H1 (cell line): ENCODE measurements around the gene SOX10. TPM values are rescaled to one million over a fixed set of nuclear protein-coding genes. Genes with fewer than 3 reads are reported as not detected.
A peak's percentile ranks its signal among the peaks of the same experiment; 100 is the strongest.

Experiments used
- CTCF ChIA-PET: fragments of 300-600 bp; sonication (Branson Sonifier 250); formaldehyde crosslinking; loops from one replicate; lab custom pipeline; 2021; ENCODE audit not compliant: partially characterized antibody; lab: Charles Lee
- POLR2A ChIA-PET: fragments of 300-600 bp; sonication (Branson Sonifier 250); formaldehyde crosslinking; loops from one replicate; lab custom pipeline; 2021; ENCODE audit warnings: inconsistent platforms; ENCODE audit not compliant: partially characterized antibody; lab: Charles Lee
- DNase-seq, 2 experiments: peaks; one replicate each; pipeline versions ENCODE4 v3.0.0 to v3.0.0-alpha.2; 2010 to 2022; ENCODE audit warnings: low spot score in 2 of 2, low read depth in 1 of 2, mixed read lengths in 1 of 2
- FAIRE-seq: peaks from 2 replicates; lab custom pipeline; 2011; peaks lifted over from hg19 to GRCh38; lab: Jason Lieb, UNC
- H2AFZ ChIP-seq: 2 replicates; pipeline ENCODE4 v1.8.1; 2012; ENCODE audit warnings: low read length, inconsistent platforms
- H2AK5ac ChIP-seq: 2 replicates; pipeline ENCODE4 v1.6.1; 2013; ENCODE audit warnings: low read depth, low read length
- H2BK120ac ChIP-seq: replicated peaks from 2 replicates; pipeline ENCODE3; 2013; ENCODE audit warnings: low read depth, low read length, inconsistent platforms
- H2BK12ac ChIP-seq: 2 replicates; pipeline ENCODE4 v1.6.1; 2013; ENCODE audit warnings: low read depth, low read length
- H2BK15ac ChIP-seq: 2 replicates; pipeline ENCODE4 v1.6.1; 2013; ENCODE audit warnings: low read length
- H2BK20ac ChIP-seq: 2 replicates; pipeline ENCODE4 v1.6.1; 2013; ENCODE audit warnings: low read length
- H2BK5ac ChIP-seq: 2 replicates; pipeline ENCODE4 v1.6.1; 2013; ENCODE audit warnings: low read depth, low read length
- H3K14ac ChIP-seq: 2 replicates; pipeline ENCODE4 v1.6.1; 2013; ENCODE audit warnings: inconsistent platforms; ENCODE audit not compliant: insufficient read length
- H3K18ac ChIP-seq: 2 replicates; pipeline ENCODE4 v1.6.1; 2013; ENCODE audit warnings: low read length; ENCODE audit errors: extremely low read depth
- H3K23ac ChIP-seq: 2 replicates; pipeline ENCODE4 v1.6.1; 2013; ENCODE audit warnings: inconsistent platforms; ENCODE audit not compliant: insufficient read length
- H3K23me2 ChIP-seq: 2 replicates; pipeline ENCODE4 v1.6.1; 2013; ENCODE audit warnings: low read depth, low read length
- H3K27ac ChIP-seq: 2 replicates; pipeline ENCODE4 v1.6.1; 2011; ENCODE audit warnings: low read depth, low read length, inconsistent platforms
- H3K27me3 ChIP-seq, 4 experiments: replicated peaks in 1 of 4; 1 replicate in 1 of 4; 2 replicates in 3 of 4; pipeline versions ENCODE4 v1.6.1 to v1.8.1; 2011 to 2013; ENCODE audit warnings: low read length in 3 of 4, mild to moderate bottlenecking in 3 of 4, inconsistent platforms in 2 of 4, mixed read lengths in 2 of 4, moderate library complexity in 1 of 4; ENCODE audit not compliant: control insufficient read depth in 3 of 4, insufficient read depth in 3 of 4; ENCODE audit errors: extremely low read depth in 1 of 4
- H3K36me3 ChIP-seq, 4 experiments: 2 replicates each; pipeline versions ENCODE4 v1.6.1 to v1.8.1; 2011 to 2013; ENCODE audit warnings: mild to moderate bottlenecking in 4 of 4, low read length in 3 of 4, moderate library complexity in 2 of 4, control low read depth in 1 of 4, inconsistent platforms in 1 of 4; ENCODE audit not compliant: insufficient read depth in 4 of 4, control insufficient read depth in 2 of 4
- H3K4ac ChIP-seq: replicated peaks from 2 replicates; pipeline ENCODE3; 2013; ENCODE audit warnings: low read length, low read depth, mixed read lengths, inconsistent platforms; ENCODE audit not compliant: insufficient read length
- H3K4me1 ChIP-seq, 4 experiments: replicated peaks in 1 of 4; 1 replicate in 1 of 4; 2 replicates in 3 of 4; pipeline versions ENCODE4 v1.6.1 to v1.8.1; 2011 to 2013; ENCODE audit warnings: low read length in 3 of 4, inconsistent platforms in 2 of 4, mixed read lengths in 1 of 4; ENCODE audit not compliant: insufficient read depth in 4 of 4, control insufficient read depth in 3 of 4
- H3K4me2 ChIP-seq, 2 experiments: 2 replicates each; pipeline versions ENCODE4 v1.6.1 to v1.8.1; 2011 to 2013; ENCODE audit warnings: low read depth in 2 of 2, low read length in 2 of 2, control low read depth in 1 of 2, inconsistent platforms in 1 of 2, mild to moderate bottlenecking in 1 of 2; ENCODE audit not compliant: insufficient read depth in 1 of 2
- H3K4me3 ChIP-seq, 4 experiments: fragments of 200-600, 300-600 bp in 1 of 4; sonication (generic), shearing (Covaris generic), sonication (Bioruptor Twin) in 1 of 4; 2 replicates each; pipeline versions ENCODE4 v1.5.1 to v1.8.1; 2011 to 2016; ENCODE audit warnings: low read length in 4 of 4, low read depth in 3 of 4, control low read depth in 2 of 4, inconsistent platforms in 2 of 4, mild to moderate bottlenecking in 2 of 4, mixed read lengths in 1 of 4, moderate library complexity in 1 of 4; ENCODE audit not compliant: insufficient read depth in 2 of 4; ENCODE audit errors: extremely low read depth in 1 of 4
- H3K56ac ChIP-seq: replicated peaks from 2 replicates; pipeline ENCODE3; 2013; ENCODE audit warnings: low read depth, mild to moderate bottlenecking, mixed read lengths, low read length, inconsistent platforms; ENCODE audit not compliant: insufficient read length
- H3K79me1 ChIP-seq: 2 replicates; pipeline ENCODE4 v1.6.1; 2013; ENCODE audit warnings: low read depth, low read length, control low read depth
- H3K79me2 ChIP-seq, 2 experiments: 2 replicates each; pipeline versions ENCODE4 v1.6.1 to v1.8.1; 2012 to 2013; ENCODE audit warnings: low read length in 2 of 2, mild to moderate bottlenecking in 2 of 2, inconsistent platforms in 1 of 2; ENCODE audit not compliant: insufficient read depth in 2 of 2, control insufficient read depth in 1 of 2
- H3K9ac ChIP-seq, 4 experiments: replicated peaks in 1 of 4; 1 replicate in 1 of 4; 2 replicates in 3 of 4; pipeline versions ENCODE4 v1.6.1 to v1.8.1; 2011 to 2013; ENCODE audit warnings: low read depth in 3 of 4, low read length in 3 of 4, control low read depth in 2 of 4, mild to moderate bottlenecking in 2 of 4, moderate library complexity in 2 of 4, inconsistent platforms in 1 of 4; ENCODE audit errors: extremely low read depth in 1 of 4
- H3K9me3 ChIP-seq, 2 experiments: 2 replicates each; pipeline versions ENCODE4 v1.6.1 to v1.8.1; 2012 to 2013; ENCODE audit warnings: mild to moderate bottlenecking in 2 of 2, moderate library complexity in 2 of 2, control low read depth in 1 of 2, inconsistent platforms in 1 of 2, low read depth in 1 of 2, low read length in 1 of 2, mixed read lengths in 1 of 2; ENCODE audit not compliant: insufficient read depth in 2 of 2
- H4K20me1 ChIP-seq, 2 experiments: replicated peaks in 1 of 2; 2 replicates each; pipeline versions ENCODE3 to v1.8.1; 2011 to 2013; ENCODE audit warnings: inconsistent platforms in 2 of 2, low read length in 2 of 2, mild to moderate bottlenecking in 1 of 2; ENCODE audit not compliant: insufficient read depth in 2 of 2, control insufficient read depth in 1 of 2
- H4K5ac ChIP-seq: 2 replicates; pipeline ENCODE4 v1.6.1; 2013; ENCODE audit warnings: low read length, low read depth, mixed read lengths, inconsistent platforms; ENCODE audit not compliant: insufficient read length
- H4K8ac ChIP-seq: 2 replicates; pipeline ENCODE4 v1.8.0; 2013; ENCODE audit warnings: mild to moderate bottlenecking, moderate library complexity, low read length, inconsistent platforms; ENCODE audit not compliant: insufficient read depth; ENCODE audit errors: extremely low read depth
- H4K91ac ChIP-seq: replicated peaks from 2 replicates; pipeline ENCODE3; 2013; ENCODE audit warnings: low read length, mixed read lengths, inconsistent platforms; ENCODE audit not compliant: insufficient read length
- CHD2 ChIP-seq: IDR thresholded peaks from 2 replicates; pipeline ENCODE4 v1.6.1; 2012; ENCODE audit warnings: low read length, improper control_type of control experiment
- GABPA ChIP-seq: IDR thresholded peaks from 2 replicates; pipeline ENCODE4 v1.6.1; 2011; ENCODE audit warnings: mild to moderate bottlenecking, low read length, moderate library complexity, borderline replicate concordance; ENCODE audit not compliant: insufficient read depth
- HDAC2 ChIP-seq, 2 experiments: fragments of 300-600 bp in 1 of 2; sonication (generic) in 1 of 2; IDR thresholded peaks; 2 replicates each; pipeline ENCODE4 v1.6.1; 2011 to 2012; ENCODE audit warnings: low read depth in 2 of 2, low read length in 2 of 2, mild to moderate bottlenecking in 2 of 2, moderate library complexity in 2 of 2, borderline replicate concordance in 1 of 2, inconsistent platforms in 1 of 2
- KDM5A ChIP-seq: fragments of 200-600 bp; IDR thresholded peaks from 2 replicates; pipeline ENCODE4 v1.7.1; 2012; ENCODE audit warnings: mild to moderate bottlenecking, low read length, inconsistent platforms, mixed read lengths
- RNF2 ChIP-seq: fragments of 200-900, 300-1000 bp; sonication (generic); IDR thresholded peaks from 2 replicates; pipeline ENCODE4 v1.7.1; 2016; ENCODE audit warnings: borderline replicate concordance, low read depth, mild to moderate bottlenecking, antibody characterized with exemption, low read length; ENCODE audit not compliant: poor library complexity, severe bottlenecking; ENCODE audit errors: missing control alignments
- RXRA ChIP-seq: IDR thresholded peaks from 2 replicates; pipeline ENCODE4 v1.6.1; 2011; ENCODE audit warnings: low read depth, mild to moderate bottlenecking, low read length, moderate library complexity; ENCODE audit not compliant: insufficient read depth
- SIRT6 ChIP-seq: IDR thresholded peaks from one replicate; pipeline ENCODE4 v1.7.1; 2012; ENCODE audit warnings: low read length, inconsistent platforms
- SP1 ChIP-seq: IDR thresholded peaks from 2 replicates; pipeline ENCODE4 v1.6.1; 2011; ENCODE audit warnings: low read depth, low read length
- USF2 ChIP-seq: IDR thresholded peaks from 2 replicates; pipeline ENCODE4 v1.6.1; 2011; ENCODE audit warnings: low read length, improper control_type of control experiment
- WGBS, 2 experiments: shearing (Covaris generic) in 1 of 2; methylation state at CpG; one replicate each; pipeline versions ENCODE4 v1.1.6 to v1.1.7; 2013 to 2015; ENCODE audit warnings: low lambda C conversion rate in 2 of 2, mixed read lengths in 2 of 2, inconsistent platforms in 1 of 2, low coverage in 1 of 2, missing lambda C conversion rate in 1 of 2; ENCODE audit not compliant: insufficient replicate concordance in 2 of 2, insufficient coverage in 1 of 2, insufficient read length in 1 of 2; ENCODE audit errors: extremely low coverage in 1 of 2, missing lambda C conversion rate in 1 of 2; 5-methylcytosine and 5-hydroxymethylcytosine counted together
- polyA plus RNA-seq, 7 experiments: library from polyadenylated mRNA; depleted of rRNA in 3 of 7; stranded (reverse) in 5 of 7; unstranded in 2 of 7; fragments of >200 nt in 5 of 7; fragments of 200-250 nt in 2 of 7; gene quantifications; 1 replicate in 5 of 7; 2 replicates in 1 of 7; 4 replicates in 1 of 7; pipeline versions ENCODE4 v1.2.1 to v1.2.3, GENCODE V29; 2011 to 2013; ENCODE audit warnings: missing spikeins in 2 of 7, mixed read lengths in 2 of 7
- total RNA-seq: library from RNA; stranded (reverse); fragmentation: NEBNext Ultra II Directional; extraction: Animal tissue kit (Norgen Biotek cat#: 25700); gene quantifications from 2 replicates; pipeline ENCODE4 v1.2.1, GENCODE V29; 2021

Gene SOX10
- total and polyA plus RNA-seq, 2 of the 8 experiments (the other 6 are each of a cell fraction or from before 2014, with no cell fraction given) = 2.7 TPM

DNA sequence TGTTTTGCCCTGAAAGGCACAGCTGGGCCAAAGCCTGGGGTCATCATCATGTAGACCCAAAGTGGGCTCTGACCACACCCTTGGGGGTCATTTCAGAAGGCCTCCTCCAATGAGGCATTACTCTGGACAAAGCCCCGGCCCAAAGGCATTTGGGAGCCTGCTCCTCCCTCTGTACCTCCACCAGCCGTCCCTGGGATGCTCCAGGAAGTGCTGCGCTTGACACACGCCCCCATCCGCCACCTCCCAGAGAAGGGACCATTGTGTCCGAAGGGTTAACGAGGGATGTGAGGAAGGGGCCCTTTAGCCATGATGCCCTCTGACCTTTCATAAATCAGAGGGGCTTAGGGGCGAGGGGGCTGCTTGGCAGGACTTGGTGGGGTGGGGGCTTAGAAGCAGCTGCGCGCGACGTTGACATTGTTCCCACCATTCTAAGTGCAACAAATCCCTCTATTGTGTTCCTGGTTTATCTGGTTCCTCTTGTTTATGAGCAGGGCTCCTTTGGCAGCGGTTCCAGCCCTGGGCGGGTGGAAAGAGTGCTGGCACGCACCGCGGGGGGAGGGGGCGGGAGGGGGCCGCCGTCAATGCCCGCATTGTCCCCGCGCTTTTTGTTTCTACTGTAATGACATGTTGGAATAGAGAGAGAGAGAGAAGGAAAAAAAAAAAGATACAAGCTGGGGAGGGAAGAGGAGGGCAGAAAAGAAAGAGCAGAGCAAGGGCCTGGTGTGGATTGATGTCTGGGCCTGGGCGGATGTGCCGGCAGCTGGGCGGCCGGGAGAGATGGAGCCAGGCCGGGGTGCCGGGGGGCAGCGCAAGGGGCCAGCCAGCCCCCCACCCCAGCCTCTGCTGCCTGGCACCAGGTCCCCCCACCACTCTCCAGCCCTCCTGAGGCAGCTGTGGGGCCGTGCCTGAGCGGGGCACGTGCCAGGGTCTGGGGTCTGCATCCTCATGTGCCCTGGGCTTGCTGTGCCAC, 32.1 kb upstream of the SOX10 start:
- Histone ChIP-seq H2AK5ac (no peak overlapping the region), H3K4me1 (peaks cover 0 to 15% (median 2%) of the 10 kb centered on the region in 4 experiments; a peak in 3 of 7 replicates), H4K91ac (no peak overlapping the region), H4K8ac (peak overlapping the region; percentile 78), H3K23me2 (no peaks in the 10 kb centered on the region), H3K27ac (no peak overlapping the region), H2BK20ac (no peak overlapping the region), H3K9me3 (no peaks in the 10 kb centered on the region), H3K18ac (no peak overlapping the region; the same call in 1 of the 2 replicates), H3K4me2 (peak overlapping the region in 1 of 2 experiments; percentile 46; a peak in 1 of 4 replicates), H2BK5ac (no peak overlapping the region), H3K36me3 (no peaks in the 10 kb centered on the region), H3K27me3 (no peaks in the 10 kb centered on the region; a peak in 1 of 7 replicates), H2AFZ (peak overlapping the region; percentile 66; the same call in 1 of the 2 replicates), H4K5ac (no peak overlapping the region), H3K56ac (no peak overlapping the region), H2BK120ac (no peak overlapping the region), H3K4ac (peak overlapping the region; percentile 46), H2BK15ac (no peak overlapping the region), H3K23ac (no peak overlapping the region), H3K79me1 (no peaks in the 10 kb centered on the region), H3K4me3 (no peak overlapping the region), H3K9ac (no peak overlapping the region), H2BK12ac (no peak overlapping the region), H3K79me2 (no peaks in the 10 kb centered on the region), H3K14ac (no peak overlapping the region), H4K20me1 (no peaks in the 10 kb centered on the region)
- 90% methylated on average over 17 of the region's 33 CpGs; no CpG with 5 or more reads in 1 of the 2 experiments for WGBS, 2 experiments
- DNase-seq (peak in 1 of 2 experiments; percentile 65), FAIRE-seq (no peak)
- CTCF ChIA-PET = interaction anchor here (0.7 to 3.1 kb wide), 12 partner anchors 9 to 138 kb away, joined by 3 to 15 read pairs (median 4); no protein-coding TSS in a partner anchor
- POLR2A ChIA-PET = interaction anchor here (1.3 to 2.4 kb wide), 3 partner anchors 12 to 18 kb away, joined by 3 to 7 read pairs (median 4); no protein-coding TSS in a partner anchor
- TF ChIP-seq SIRT6 = no peak
- TF ChIP-seq RNF2 = no peak
- TF ChIP-seq RXRA = no peak
- TF ChIP-seq USF2 = no peak
- no peak for TF ChIP-seq KDM5A
- 0 out of 2 replicates have a peak, but pooled peaks have one; percentile 19 for TF ChIP-seq GABPA
- no peak for TF ChIP-seq HDAC2 (IDR thresholded peaks at IDR 0.05; ENCODE audit: borderline replicate concordance in 1 of 2, low read depth in 2 of 2, low read length in 2 of 2)
- TF ChIP-seq SP1 = no peak
- TF ChIP-seq CHD2 = no peak
